ENCODE results near the gene CT45A5.
"Not testable (repeated sequence)": the region's sequence is repeated elsewhere in the genome, so short reads cannot be mapped to it uniquely, and the experiment has no call there.

CT45A5 gene, protein sequence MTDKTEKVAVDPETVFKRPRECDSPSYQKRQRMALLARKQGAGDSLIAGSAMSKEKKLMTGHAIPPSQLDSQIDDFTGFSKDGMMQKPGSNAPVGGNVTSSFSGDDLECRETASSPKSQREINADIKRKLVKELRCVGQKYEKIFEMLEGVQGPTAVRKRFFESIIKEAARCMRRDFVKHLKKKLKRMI

DNA sequence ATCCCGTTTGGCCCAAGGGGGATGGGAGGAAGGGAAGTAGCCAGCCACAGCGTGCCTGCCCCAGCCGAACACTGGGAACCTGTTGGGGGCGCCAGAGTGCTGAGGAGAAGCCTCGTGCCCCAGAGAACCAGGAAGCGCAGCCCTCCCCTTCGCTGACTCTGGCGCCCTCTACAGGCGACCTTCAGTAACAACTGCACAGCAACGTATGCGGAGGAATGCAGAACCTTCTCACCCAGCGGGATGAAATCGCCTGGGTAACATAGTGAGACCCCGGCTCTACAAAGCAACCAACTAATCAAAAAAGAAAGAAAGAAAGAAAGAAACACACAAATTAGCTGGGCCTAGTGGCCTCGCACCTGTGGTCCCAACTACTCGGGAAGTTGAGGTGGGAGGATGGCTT is at the start of gene CT45A5:
CT45A5 (minus strand) TSS at position 101 of the 400 bp plus-strand sequence. CDS start 3,774 bp downstream, outside the sequence.
- not testable (repeated sequence) for DNase-seq (ENCODE audit: low read depth)

DNA sequence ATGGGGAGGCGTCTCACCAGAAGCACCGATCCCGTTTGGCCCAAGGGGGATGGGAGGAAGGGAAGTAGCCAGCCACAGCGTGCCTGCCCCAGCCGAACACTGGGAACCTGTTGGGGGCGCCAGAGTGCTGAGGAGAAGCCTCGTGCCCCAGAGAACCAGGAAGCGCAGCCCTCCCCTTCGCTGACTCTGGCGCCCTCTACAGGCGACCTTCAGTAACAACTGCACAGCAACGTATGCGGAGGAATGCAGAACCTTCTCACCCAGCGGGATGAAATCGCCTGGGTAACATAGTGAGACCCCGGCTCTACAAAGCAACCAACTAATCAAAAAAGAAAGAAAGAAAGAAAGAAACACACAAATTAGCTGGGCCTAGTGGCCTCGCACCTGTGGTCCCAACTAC is 34.6 kb upstream of the CT45A5 start, which contains the start of gene CT45A2:
CT45A2 (minus strand) TSS at position 101 of the 400 bp plus-strand sequence. CDS start 3,747 bp downstream, outside the sequence.
- DNase-seq (ENCODE audit: low read depth) = not testable (repeated sequence)

DNA sequence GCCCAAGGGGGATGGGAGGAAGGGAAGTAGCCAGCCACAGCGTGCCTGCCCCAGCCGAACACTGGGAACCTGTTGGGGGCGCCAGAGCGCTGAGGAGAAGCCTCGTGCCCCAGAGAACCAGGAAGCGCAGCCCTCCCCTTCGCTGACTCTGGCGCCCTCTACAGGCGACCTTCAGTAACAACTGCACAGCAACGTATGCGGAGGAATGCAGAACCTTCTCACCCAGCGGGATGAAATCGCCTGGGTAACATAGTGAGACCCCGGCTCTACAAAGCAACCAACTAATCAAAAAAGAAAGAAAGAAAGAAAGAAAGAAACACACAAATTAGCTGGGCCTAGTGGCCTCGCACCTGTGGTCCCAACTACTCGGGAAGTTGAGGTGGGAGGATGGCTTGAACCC is 17.4 kb upstream of the CT45A5 start, which contains the start of gene CT45A6:
CT45A6 (minus strand) TSS at position 101 of the 400 bp plus-strand sequence. CDS start 3,794 bp downstream, outside the sequence.
- DNase-seq (ENCODE audit: low read depth) = not testable (repeated sequence)

DNA sequence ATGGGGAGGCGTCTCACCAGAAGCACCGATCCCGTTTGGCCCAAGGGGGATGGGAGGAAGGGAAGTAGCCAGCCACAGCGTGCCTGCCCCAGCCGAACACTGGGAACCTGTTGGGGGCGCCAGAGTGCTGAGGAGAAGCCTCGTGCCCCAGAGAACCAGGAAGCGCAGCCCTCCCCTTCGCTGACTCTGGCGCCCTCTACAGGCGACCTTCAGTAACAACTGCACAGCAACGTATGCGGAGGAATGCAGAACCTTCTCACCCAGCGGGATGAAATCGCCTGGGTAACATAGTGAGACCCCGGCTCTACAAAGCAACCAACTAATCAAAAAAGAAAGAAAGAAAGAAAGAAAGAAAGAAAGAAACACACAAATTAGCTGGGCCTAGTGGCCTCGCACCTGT is 17.2 kb downstream of the CT45A5 start, which contains the start of gene CT45A3:
CT45A3 (minus strand) TSS at position 101 of the 400 bp plus-strand sequence. CDS start 3,747 bp downstream, outside the sequence.
- DNase-seq (ENCODE audit: low read depth) = not testable (repeated sequence)

DNA sequence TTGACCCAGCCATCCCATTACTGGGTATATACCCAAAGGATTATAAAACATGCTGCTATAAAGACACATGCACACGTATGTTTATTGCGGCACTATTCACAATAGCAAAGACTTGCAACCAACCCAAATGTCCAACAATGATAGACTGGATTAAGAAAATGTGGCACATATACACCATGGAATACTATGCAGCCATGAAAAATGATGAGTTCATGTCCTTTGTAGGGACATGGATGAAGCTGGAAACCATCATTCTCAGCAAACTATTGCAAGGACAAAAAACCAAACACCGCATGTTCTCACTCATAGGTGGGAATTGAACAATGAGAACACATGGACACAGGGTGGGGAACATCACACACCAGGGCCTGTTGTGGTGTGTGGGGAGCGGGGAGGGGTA is 40.6 kb downstream of the CT45A5 start:
- not testable (repeated sequence) for DNase-seq (ENCODE audit: low read depth)

DNA sequence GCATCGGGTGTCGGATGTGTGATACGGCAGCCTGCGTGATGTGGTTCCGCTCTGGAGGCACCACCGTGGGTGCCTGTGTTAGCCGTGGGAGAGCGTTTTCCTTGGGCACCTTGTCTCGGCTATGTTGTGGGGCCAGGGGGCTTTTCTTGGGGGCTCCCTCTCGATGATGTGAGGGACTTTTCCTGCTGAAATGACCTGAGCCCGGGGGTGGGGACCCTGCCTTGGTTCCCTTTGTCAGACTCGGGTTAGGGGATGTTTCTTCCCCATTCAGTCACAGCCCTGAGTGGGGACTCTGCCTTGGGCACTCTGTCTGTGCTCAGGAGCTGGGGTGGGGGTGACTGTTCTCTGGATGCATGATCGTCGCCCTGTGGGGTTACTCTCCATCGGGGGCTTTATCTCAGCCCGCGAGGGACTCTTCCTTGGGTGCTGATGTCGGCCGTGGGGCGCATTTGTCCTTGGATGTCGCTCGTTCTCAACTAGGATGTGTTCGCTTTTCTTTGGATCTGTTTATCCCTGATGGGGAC is 44.0 kb downstream of the CT45A5 start:
- DNase-seq (ENCODE audit: low read depth) = no peak

DNA sequence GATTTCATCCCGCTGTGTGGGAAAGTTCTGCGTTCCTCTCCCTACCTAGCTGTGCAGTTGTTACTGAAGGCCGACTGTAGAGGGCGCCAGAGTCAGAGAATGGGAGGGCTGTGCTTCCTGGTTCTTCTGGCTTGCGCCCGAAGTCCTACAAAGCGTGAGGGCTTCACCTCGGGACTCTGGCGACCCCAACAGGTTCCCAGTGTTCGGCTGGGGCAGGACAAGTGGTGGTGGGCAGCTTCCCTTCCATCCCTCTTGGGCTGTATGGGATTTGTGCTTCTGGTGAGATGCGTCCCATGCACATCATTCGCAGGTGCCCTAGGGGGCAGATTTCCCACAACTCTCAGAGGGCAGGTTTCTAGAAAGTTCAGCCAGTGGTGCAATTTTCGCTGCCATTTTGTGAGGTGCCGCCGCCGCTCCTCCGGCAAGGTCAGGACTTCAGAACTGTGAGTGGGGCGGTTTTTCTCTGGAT is 44.6 kb downstream of the CT45A5 start:
- DNase-seq (ENCODE audit: low read depth) = no peak

DNA sequence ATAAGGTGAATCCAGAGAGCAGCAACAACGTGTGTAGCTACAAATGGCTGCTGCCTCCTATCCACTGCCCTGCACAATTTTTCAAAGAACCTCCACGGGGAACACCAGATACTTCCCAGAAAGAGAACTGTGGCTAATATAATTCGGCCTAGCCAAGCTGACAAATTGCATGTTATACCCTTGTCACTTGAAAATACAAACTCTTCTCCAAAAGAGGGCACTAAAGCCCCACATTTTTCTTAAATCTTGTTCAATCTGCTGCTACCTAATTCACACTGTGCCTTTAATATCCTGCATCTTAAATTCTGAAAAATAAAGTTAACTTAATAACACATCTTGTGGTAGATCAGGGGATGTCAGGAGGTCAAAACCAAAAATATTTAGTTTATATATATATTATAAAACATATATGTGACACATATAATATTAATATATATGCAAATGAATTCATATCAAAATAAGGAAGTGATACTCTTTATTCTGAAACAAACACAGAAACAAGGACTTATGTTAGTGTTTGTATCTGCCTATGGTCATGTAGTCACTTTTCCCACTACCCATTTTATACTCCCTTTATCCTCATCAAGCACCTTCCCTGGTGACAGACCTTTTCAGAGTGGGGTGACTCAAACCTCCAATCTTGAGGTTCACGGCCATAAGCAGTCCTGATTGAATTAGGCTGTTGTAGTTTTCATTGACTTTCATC is 47.8 kb downstream of the CT45A5 start:
- no peak for DNase-seq (ENCODE audit: low read depth)

DNA sequence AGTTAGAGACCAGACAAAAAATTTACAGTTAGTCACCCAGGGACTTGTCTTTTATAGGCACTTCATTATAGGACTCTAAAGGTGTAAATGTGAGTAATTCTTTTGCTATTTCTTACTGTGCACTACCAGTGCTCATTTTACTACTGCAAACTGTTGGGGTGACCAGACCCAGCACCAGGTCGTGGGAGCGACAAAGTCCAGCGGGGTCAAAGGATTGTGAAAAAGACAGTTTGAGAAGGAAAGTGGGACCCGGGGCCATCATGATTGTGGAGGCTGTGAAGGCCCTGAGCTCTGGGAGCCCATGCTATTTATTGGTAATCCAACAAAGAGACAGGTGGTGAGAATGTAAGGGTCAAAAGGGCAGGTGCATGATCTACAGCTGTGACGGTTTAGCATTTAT is 50.6 kb downstream of the CT45A5 start:
- not testable (repeated sequence) for DNase-seq (ENCODE audit: low read depth)
